Glutamatergic neuron (in vitro differentiated cells): ENCODE measurements around the gene STAC2. TPM values are rescaled to one million over a fixed set of nuclear protein-coding genes. Genes with fewer than 3 reads are reported as not detected.

Source experiments
- DNase-seq: peaks from one replicate; pipeline ENCODE4 v3.0.0; 2022
- H3K27ac Mint-ChIP-seq: one replicate; pipeline ENCODE4 v1.8.0; 2020; ENCODE audit warnings: mild to moderate bottlenecking, mixed read lengths, inconsistent platforms; ENCODE audit not compliant: unreplicated experiment
- H3K27me3 Mint-ChIP-seq: one replicate; pipeline ENCODE4 v1.8.0; 2020; ENCODE audit warnings: mild to moderate bottlenecking, moderate library complexity, mixed read lengths, inconsistent platforms; ENCODE audit not compliant: unreplicated experiment
- H3K36me3 Mint-ChIP-seq: one replicate; pipeline ENCODE4 v1.8.0; 2020; ENCODE audit warnings: mild to moderate bottlenecking, mixed read lengths, inconsistent platforms; ENCODE audit not compliant: unreplicated experiment
- H3K4me1 Mint-ChIP-seq: one replicate; pipeline ENCODE4 v1.8.0; 2020; ENCODE audit warnings: mild to moderate bottlenecking, low read depth, mixed read lengths, inconsistent platforms; ENCODE audit not compliant: unreplicated experiment
- H3K4me3 Mint-ChIP-seq: one replicate; pipeline ENCODE4 v1.8.0; 2020; ENCODE audit warnings: mild to moderate bottlenecking, mixed read lengths, inconsistent platforms; ENCODE audit not compliant: unreplicated experiment
- H3K9me3 Mint-ChIP-seq: one replicate; pipeline ENCODE4 v1.8.0; 2020; ENCODE audit warnings: mild to moderate bottlenecking, moderate library complexity, mixed read lengths, inconsistent platforms; ENCODE audit not compliant: unreplicated experiment
- total RNA-seq: library from RNA; stranded (reverse); fragmentation: NEBNext Ultra II Directional; extraction: Animal tissue kit (Norgen Biotek cat#: 25700); gene quantifications from one replicate; pipeline ENCODE4 v1.2.1, GENCODE V29; 2021; ENCODE audit not compliant: unreplicated experiment
- TF ChIP-seq, protein P1 (sequence below): fragments of 200-600 bp; sonication (generic); IDR thresholded peaks from one replicate; pipeline ENCODE4 v1.5.0; 2021; ENCODE audit not compliant: partially characterized antibody, unreplicated experiment

Gene STAC2
- total RNA-seq, 1 donor from 2014 or later, result 1.8 TPM

DNA sequence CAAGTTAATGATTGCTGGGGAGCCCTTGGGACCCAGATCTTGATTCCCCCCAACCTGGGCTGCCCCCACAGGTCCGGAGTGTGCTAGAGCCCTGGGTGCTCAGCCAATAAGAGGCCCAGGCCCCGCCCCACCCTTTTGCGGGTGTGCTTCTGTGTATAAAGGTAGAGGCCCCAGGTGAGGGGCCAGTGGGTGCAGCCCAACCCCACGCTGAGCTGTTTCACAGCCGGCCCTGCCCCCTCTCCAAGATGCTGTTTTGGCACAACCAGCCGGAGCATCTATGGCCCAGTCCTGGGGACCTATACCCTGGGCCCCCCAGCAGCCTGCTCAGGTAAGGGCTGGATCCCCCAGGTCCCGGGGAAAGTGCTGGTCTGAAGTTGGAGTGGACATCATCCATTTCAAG is 11.8 kb upstream of the STAC2 start:
- DNase-seq, result no peak
- Mint-ChIP-seq H3K9me3 (peaks cover 3% of the 10 kb centered on the region), H3K27me3 (peaks cover 6% of the 10 kb centered on the region), H3K36me3 (no peaks in the 10 kb centered on the region), H3K4me1 (peaks cover 6% of the 10 kb centered on the region), H3K27ac (no peak overlapping the region), H3K4me3 (no peak overlapping the region)
- TF ChIP-seq, protein P1, sequence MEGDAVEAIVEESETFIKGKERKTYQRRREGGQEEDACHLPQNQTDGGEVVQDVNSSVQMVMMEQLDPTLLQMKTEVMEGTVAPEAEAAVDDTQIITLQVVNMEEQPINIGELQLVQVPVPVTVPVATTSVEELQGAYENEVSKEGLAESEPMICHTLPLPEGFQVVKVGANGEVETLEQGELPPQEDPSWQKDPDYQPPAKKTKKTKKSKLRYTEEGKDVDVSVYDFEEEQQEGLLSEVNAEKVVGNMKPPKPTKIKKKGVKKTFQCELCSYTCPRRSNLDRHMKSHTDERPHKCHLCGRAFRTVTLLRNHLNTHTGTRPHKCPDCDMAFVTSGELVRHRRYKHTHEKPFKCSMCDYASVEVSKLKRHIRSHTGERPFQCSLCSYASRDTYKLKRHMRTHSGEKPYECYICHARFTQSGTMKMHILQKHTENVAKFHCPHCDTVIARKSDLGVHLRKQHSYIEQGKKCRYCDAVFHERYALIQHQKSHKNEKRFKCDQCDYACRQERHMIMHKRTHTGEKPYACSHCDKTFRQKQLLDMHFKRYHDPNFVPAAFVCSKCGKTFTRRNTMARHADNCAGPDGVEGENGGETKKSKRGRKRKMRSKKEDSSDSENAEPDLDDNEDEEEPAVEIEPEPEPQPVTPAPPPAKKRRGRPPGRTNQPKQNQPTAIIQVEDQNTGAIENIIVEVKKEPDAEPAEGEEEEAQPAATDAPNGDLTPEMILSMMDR, result no peak

DNA sequence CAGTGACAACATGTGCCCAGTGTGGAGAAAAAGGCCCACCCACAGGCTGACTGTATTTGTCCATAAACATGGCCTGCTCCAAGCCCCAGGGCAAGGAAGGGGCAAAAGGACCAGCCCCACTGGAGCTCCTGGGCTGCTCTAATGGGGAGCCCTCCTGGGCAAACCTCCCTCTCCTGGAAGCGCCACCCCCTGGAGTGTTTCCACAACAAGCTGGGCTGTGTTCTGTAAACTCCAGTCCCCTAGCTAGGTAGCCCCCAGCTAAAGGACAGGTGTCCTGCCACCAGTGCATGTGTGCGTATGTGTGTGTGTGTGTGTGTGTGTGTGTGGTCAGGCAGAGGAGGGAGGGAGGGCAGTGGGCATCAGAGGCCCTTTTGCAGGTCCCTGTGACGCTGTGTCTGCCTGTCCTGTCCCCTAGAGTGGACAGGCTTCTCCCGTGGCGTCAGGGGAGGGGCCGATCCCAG is 11.3 kb upstream of the STAC2 start:
- H3K4me1 Mint-ChIP-seq, result peaks cover 6% of the 10 kb centered on the region
- TF ChIP-seq, protein P1, result no peak
- H3K27me3 Mint-ChIP-seq, result peaks cover 6% of the 10 kb centered on the region
- H3K4me3 Mint-ChIP-seq, result no peak overlapping the region
- H3K9me3 Mint-ChIP-seq, result peaks cover 3% of the 10 kb centered on the region
- no peaks in the 10 kb centered on the region for H3K36me3 Mint-ChIP-seq
- no peak for DNase-seq
- H3K27ac Mint-ChIP-seq, result no peak overlapping the region

DNA sequence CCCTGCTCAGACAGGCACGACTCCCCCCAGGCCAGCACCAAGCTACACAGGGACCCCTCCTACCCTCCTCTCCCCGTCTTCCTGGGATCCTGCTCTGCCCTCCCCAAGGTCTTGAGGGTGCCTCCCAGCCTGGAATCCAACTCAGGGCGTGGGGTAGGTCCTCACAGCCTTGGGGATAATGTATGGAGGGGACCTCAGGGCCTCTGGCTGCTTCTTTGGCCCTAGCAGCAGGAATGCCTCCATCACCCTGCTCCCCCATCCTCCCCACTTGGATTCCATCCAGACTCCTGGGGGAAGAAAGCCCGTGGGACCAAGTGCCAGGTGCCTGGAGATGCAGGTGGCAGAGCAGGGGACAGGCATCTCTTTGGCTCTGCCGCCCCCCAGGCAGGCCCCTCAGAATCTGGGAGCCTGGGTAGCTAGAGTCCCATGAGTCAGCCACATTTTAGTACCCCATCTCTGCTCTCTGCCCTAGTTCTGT is 10.7 kb upstream of the STAC2 start:
- Mint-ChIP-seq H3K4me1 (peaks cover 11% of the 10 kb centered on the region), H3K4me3 (no peak overlapping the region), H3K9me3 (peaks cover 3% of the 10 kb centered on the region), H3K27ac (peak overlapping the region; percentile 49), H3K36me3 (no peaks in the 10 kb centered on the region), H3K27me3 (peaks cover 6% of the 10 kb centered on the region)
- TF ChIP-seq, protein P1, result no peak
- DNase-seq, result no peak

DNA sequence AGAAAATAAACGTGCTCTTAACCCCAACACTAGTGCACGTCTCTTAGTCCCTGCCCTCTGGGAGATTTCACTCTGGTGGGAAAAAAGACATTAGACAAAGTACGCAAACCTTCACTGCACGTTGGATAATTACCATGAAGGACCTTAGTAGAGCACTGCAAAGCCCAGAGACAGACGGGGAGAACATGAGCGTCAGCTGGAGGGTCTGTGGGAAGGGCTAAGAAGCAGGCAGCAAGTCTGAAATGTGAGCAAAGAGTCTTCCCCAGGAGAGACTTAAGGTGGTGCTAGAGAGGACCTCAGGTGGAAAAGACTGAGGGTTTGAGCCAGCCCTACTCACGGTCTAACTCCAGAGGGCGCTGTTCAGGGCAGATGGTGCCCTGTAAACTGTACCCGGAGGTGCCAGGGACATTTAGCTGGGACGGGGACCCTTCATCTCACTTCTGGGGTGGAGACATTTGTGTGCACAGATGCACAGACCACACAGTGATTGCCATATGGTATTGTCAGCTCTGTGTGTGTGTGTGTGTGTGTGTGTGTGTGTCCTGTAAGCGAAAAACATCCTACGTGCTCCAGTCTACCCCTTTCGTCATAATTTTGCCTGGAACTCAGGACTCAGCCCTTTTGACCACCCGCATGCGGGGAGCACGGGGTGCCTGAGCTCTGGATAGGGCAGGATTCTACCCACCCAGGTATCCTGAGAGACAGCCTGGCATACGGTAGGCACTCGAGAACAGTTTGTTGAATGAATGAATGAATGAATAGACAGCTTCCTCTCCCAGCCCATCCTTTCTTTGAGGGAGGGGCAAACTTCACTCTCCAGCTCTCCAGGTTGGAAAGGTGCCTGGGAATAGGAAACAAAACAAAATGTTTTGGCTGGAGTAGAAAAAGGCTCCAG is 10.1 kb upstream of the STAC2 start:
- Mint-ChIP-seq H3K27ac (peak overlapping the region; percentile 88), H3K36me3 (no peaks in the 10 kb centered on the region), H3K4me1 (peaks cover 14% of the 10 kb centered on the region), H3K4me3 (no peak overlapping the region), H3K27me3 (peaks cover 6% of the 10 kb centered on the region), H3K9me3 (peaks cover 3% of the 10 kb centered on the region)
- TF ChIP-seq, protein P1, result peak; percentile 89
- DNase-seq, result peak; percentile 67
